Right lung (tissue), 5 donors: ENCODE results near the gene DNASE1L3. TPM values are rescaled to one million over a fixed set of nuclear protein-coding genes. Genes with fewer than 3 reads are reported as not detected.

ENCODE experiments used
- DNase-seq, 2 donors: peaks; one replicate each; pipeline ENCODE4 v3.0.0-alpha.2; 2013
- polyA plus RNA-seq, 5 donors: library from polyadenylated mRNA; unstranded; fragments of 120-200 nt; gene quantifications; one replicate each; pipeline versions ENCODE4 v1.2.1 to v1.2.3, GENCODE V29; 2013; ENCODE audit warnings: inconsistent platforms in 1 of 5, low replicate concordance in 1 of 5; ENCODE audit not compliant: insufficient read length in 5 of 5, insufficient read depth in 1 of 5

DNASE1L3 gene
- polyA plus RNA-seq, 5 donors, result 1.3 to 2.8 (median 2.2) TPM

GRCh38 chr3:58161435-58162398 lies 49.1 kb downstream of the DNASE1L3 start:
- DNase-seq, result no peak

DNA sequence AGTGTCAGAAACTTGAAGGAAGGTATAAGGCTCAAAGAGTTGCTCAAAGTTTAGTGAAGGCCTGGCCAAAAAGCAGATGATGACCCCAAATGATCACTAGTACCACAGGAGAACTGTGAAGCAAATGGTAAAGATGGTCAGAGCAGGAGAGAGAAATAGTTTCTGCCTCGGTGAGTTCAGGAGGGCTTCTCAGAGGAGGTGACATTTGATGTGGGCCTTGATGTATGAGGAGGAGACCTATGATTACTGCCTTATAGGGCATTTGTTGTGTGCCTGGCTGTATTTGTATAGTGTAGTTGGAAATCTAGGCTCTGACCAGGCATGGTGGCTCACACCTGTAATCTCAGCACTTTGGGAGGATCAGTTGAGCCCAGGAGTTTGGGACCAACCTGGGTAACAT lies 50.4 kb downstream of the DNASE1L3 start:
- no peak for DNase-seq

DNA sequence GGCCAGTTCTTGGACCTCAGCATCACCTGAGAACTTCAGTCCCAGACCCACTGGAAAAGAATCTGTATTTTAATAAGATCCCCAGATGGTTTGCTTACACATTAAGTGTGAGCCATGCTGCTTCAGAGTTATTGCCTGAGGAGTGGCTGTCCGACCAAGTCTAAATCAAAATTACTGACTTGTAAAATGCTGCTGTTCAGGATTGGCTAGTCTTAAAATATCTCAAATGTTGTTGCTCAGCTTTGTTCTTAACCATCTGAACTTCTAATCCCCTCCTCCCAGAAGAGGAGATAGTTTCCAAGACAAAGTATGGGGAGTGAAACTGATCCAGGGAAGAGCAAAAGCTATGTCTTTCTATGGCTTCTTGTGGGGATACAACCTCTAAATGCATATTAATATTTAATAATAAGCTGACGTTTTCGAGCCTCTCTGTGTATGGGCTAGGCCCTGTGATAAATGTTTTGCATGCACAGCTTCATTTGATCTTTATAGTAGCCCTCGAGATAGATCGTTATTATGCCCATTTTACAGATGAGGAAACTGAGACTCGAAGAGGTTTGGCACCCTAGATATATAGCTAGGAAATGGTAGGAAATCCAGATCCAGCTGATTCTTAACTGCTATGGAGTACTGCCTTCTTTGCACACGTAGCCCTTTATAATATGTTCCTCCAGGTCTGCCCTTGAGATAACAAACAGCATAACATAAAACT lies 52.2 kb downstream of the DNASE1L3 start:
- DNase-seq, result no peak

GRCh38 chr3:58157700-58158099 lies 53.1 kb downstream of the DNASE1L3 start:
- DNase-seq, result no peak

DNA sequence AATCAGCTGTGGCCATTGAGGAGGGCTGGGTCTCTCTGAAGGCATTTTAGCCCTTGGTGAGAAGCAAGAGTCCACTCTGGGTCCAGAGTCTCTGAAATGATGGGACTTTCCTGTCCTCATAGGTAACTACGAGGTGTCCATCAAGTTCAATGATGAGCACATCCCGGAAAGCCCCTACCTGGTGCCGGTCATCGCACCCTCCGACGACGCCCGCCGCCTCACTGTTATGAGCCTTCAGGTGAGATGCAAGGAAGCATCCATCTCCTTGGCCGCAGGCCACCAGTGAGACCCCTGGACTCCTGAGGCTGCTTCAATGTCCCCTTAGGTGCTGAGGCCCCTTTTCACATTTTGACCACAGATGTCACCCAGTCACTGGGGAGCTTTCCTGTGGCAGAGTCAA lies 54.9 kb downstream of the DNASE1L3 start:
- no peak for DNase-seq

DNA sequence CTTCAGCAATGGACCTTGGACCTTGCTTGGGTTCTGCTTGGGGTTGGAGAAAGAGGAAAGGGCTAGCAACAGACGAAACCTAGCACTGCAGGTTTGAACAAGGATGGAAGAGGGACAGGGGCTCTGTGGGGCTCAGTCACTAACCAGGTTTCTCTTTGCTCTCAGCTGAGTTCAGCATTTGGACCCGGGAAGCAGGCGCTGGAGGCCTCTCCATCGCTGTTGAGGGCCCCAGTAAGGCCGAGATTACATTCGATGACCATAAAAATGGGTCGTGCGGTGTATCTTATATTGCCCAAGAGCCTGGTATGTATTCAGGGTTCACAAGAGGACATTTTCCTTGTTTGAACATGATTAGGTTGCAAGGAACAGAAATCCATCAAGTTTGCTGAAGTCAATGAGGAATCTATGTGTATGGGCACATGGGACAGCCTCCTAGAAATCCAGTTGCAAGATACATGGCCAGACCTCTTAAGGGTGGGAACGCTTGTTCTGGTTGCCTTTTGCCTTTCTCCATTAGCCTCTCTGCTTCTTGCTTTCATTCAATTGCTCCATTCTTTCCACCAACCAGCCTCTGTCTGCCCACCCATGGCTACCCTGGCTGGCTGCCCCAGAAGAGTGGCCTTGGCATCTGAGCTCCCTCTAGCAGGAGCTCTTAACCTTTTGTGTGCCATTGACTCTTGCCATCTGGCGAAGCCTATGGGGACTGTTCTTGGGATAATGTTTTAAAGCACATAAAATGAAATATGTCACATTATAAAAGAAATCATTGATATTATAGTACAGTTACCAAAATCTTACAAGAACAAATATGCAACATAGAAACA lies 55.9 kb downstream of the DNASE1L3 start:
- no peak for DNase-seq

GRCh38 chr3:58153371-58153770 lies 57.4 kb downstream of the DNASE1L3 start:
- DNase-seq, result no peak

GRCh38 chr3:58152225-58153015 lies 58.4 kb downstream of the DNASE1L3 start:
- no peak for DNase-seq

DNA sequence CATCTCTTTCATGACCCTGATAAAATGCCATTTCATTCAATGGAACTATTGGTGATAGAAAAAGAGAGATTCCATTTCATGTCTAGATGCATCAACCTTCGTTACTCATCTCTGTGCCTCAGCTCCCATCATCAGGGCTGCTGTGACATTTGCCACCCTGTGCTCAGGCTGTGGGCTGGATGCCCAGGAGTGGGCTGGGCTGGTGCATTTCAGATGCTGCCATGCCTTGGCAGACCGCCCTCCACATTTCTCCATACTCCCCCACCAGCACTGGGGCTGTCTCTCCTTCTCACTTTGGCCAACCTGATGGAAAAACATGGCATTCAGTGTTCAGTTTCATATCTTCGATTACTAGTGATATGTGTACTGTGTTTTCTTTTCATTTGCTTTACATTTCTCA lies 59.1 kb downstream of the DNASE1L3 start:
- DNase-seq, result no peak

- DNase-seq, result no peak
Measured at GRCh38 chr3:58150810-58151199, 60.0 kb downstream of the DNASE1L3 start.

DNA sequence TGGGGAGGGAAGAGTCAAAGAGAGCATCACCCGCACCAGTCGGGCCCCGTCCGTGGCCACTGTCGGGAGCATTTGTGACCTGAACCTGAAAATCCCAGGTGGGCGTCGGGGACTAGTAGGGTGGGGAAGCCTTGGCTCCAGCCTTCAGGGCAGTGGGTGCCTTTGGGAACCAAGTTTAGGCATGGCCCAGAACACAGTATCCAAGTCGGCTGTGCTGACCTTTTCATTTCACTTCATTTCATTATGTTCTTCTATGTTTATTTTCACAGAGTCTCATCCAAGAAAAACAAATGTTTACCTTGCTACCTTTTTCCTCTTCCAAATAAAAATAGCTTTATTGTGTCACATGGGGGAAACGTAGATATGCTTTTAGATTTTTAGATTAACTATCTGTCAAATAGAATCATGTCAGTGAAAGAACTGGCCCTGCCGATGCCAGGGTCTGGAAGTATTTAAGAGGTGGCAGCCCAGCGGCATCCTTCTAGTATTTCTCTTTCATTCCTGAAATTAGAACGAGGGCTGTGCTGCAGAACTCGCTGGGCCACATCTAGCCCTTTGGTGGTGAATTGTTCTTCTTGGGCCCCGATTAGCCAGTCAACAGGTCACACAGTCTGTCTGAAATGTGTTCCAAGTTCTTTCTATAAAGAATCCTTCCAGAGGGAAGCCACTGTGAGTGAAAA lies 60.5 kb downstream of the DNASE1L3 start:
- no peak for DNase-seq

DNA sequence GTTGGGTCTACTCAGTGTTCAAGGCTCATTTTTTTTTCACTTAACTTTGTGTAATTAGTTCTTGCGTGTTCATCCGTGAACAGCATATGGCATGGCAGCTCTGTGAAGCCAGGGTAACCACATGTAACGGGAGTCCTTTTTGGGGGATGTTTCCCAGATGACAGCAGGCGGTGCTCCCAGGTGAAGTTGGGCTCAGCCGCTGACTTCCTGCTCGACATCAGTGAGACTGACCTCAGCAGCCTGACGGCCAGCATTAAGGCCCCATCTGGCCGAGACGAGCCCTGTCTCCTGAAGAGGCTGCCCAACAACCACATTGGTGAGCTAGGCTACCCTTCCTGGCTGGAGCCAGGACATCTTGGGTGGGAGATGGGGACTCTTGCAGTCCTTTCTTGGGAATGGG lies 62.7 kb downstream of the DNASE1L3 start:
- DNase-seq, result no peak

- DNase-seq, result no peak
Measured at GRCh38 chr3:58144478-58145325, 66.1 kb downstream of the DNASE1L3 start.

DNA sequence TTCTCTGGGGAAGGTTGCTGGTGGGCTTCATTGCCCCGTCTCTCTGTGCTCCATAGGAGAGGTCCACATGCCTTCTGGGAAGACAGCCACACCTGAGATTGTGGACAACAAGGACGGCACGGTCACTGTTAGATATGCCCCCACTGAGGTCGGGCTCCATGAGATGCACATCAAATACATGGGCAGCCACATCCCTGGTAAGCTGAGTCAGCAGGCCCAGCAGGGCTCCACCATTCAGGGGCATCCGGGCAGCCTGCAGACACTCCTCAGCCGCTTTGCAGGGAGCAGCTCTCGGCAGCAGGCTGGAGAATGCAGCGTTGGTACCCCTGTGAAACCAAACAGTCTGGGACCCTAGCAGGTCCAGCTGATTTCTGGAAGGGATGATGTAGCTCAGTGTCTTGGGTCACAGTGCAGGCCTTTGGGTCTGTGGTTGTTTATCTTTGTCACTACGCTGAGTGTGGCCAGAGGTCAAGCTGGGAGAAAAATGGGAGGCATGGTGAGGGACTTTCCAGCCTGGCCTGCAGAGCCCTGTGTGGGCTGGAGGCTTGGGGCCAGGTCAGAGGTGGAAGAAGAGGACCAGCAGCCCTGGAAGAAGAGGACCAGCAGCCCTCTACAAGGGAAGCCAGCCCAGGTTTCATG lies 67.2 kb downstream of the DNASE1L3 start:
- DNase-seq, result no peak

Other genes with a start within 250 kb of the DNASE1L3 start
- gene FLNB, start 202.6 kb downstream of the DNASE1L3 start, polyA plus RNA-seq, result 100 to 1,000 TPM in 1 of 5 donors, 10 to 100 TPM in 4; 80.3 to 103 (median 83.0) TPM
- gene ABHD6, start 26.8 kb upstream of the DNASE1L3 start, polyA plus RNA-seq, result 1 to 10 TPM; 5.7 to 8.4 (median 7.2) TPM
- gene RPP14, start 95.3 kb upstream of the DNASE1L3 start, polyA plus RNA-seq, result 10 to 100 TPM; 16.1 to 21.3 (median 19.2) TPM
- gene HTD2, start 95.5 kb upstream of the DNASE1L3 start, polyA plus RNA-seq, result 10 to 100 TPM in 4 of 5 donors, 1 to 10 TPM in 1; 9.1 to 13.1 (median 11.5) TPM
- 10 to 100 TPM; 24.2 to 38.7 (median 35.7) TPM for gene PXK, start 121.9 kb upstream of the DNASE1L3 start, polyA plus RNA-seq
- gene PDHB, start 222.9 kb upstream of the DNASE1L3 start, polyA plus RNA-seq, result 10 to 100 TPM; 76.4 to 96.3 (median 85.3) TPM